Suppressor macrophage (primary cell): Measurements from ENCODE around the gene LRIT3.
A peak's percentile ranks its signal among the peaks of the same experiment; 100 is the strongest.

Experiments
- DNase-seq, 4 experiments: peaks; one replicate each; pipeline ENCODE4 v3.0.0-alpha.2; 2020 to 2022

The LRIT3 gene

DNA sequence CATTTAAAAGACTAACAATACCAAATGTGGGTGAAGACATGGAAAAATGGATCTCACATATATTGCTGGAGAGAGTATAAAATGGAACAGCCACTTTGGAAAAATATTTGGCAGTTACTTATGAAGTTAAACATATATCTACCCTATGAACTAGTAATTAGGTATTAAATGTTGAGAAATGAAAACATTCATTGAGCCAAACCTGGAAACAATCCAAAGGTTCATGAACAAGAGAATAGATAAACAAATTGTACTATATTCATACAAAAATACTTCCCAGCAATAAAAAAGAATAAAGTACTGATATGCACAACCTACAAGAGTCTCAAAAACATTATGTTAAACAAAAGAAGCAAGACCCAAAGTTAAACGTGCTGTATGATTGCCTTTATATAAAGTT lies 60.8 kb downstream of the LRIT3 start:
- no peak for DNase-seq

GRCh38 chr4:109910256-109910655 lies 62.3 kb downstream of the LRIT3 start:
- DNase-seq: no peak

- DNase-seq: peak in 3 of 4 experiments; percentile 10 to 44 (median 27)
Measured at GRCh38 chr4:109912706-109913595, 65.0 kb downstream of the LRIT3 start, which contains the start of gene EGF. EGF (plus strand) TSS chr4:109912883; CDS start chr4:109913336, 453 bp downstream.

DNA sequence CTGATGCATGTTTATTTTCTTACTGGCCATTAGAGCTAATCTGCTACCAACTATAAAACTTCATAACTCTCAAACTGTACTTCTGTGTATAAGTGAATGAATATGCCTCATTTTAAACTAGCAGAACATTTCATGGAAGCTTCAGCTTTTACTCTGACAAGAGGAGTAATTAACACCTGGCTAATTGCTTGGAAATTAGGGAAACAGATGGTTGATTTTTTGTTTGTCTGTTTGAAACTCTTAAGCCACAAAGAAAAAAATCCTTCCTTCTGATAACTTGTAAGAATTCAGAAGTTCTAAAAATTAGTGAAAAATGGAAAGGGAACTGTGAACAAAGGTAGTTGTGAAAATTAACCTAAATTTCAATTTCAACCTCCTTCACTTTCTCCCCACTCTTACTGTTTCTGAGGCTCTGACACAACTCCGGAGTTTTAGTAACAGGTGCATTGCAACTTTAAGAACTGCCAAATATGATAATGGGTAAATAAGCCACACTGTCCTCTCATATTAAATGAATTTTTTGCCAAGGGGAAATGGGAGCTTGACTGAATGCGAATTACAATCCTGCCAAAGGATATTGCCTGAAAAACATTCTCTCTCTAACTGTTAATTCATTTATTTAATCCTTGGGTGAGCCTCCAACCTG lies 65.8 kb downstream of the LRIT3 start:
- DNase-seq: no peak

DNA sequence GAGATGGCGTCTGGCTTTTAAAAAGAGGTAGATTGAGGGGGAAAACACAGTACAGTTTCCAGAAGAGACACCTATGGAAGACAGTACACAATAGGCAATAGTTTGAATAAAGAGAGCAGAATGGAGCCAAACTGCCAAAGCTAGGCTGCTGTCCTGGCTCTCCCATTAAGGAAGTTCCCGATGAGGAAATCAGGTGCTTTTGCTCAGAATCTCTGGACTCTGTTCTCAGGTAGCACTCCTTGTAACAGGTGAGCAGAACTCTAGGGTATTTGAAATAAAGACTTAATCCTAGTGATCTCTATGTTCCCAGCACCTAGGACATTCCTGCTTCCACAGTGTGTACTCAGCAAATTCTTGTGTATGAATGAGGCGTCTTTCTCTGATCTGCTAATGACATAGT lies 66.4 kb downstream of the LRIT3 start:
- DNase-seq: no peak

DNA sequence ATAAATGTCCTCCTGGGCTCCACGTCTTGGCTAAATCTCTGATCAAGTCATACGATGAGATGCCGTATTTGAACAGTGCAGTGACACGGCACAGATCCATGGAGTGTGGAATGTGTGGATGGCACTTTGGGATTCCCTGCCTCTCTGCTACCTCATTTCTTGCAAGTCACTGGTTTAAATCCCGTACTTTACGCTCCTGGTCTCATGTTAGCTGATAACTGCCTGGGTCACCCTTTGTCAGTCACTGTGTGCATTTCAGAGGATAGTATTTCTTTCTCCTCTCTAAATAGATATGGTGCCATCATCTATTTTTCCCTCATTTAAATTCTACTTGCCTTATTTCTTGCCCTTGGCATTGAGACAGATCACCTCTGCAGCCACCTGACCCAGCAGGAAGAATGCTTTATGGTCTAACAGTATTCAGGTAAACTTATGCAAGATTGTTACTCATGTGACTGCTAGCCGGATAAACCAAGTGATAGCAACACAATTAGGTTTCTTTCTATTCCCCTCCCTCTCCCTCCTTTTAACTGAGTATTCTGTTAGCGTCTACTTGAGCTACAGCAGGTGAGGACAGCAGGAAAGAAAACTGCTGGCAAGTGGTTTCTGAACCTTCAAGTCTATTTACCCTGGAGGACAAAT lies 67.6 kb downstream of the LRIT3 start:
- no peak for DNase-seq

DNA sequence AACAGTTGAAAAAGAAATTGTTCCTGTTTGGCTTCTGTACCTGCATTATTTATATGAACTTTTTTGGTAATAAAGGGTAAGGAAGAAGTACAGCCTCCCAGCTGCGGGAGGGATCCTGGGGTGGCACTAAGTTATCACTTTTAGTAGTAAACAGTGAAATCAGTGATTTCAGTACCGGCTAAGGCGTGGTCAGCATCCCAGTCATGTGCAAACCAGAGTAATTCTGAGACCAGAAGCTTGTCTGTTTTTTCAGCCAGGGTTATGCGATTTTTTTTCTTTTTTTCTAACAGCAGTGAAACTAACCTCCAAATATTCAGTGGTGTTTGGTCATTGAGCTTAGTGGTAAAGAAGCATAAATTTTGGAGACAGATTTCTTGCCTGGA lies 68.1 kb downstream of the LRIT3 start:
- DNase-seq: no peak

DNA sequence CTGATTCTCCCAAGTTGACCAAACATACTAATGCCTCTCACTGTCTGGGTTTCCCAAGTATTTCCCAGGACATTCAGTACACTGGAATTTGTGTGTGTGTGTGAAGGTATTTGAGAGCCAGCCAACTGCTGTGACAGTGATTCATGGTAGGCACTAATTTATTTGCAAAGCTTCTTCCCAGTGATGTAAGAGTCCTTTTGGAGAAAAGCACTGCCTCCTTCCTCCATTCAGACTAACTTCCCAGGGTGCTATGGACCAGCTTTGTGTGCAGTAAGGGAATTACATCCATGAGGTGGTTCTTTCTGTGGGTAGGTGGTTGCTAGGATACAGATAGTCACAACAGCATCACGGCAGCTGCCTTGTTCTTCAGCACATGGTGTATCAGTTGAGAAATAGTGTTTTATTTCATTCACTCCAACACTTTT lies 73.5 kb downstream of the LRIT3 start:
- no peak for DNase-seq
